NOMO-1 treated with dmso at 0.1 percent for 144 hours (cell line): ENCODE results near the gene RBP4.
"Not testable (repeated sequence)": the region's sequence is repeated elsewhere in the genome, so short reads cannot be mapped to it uniquely, and the experiment has no call there.

Source experiments
- DNase-seq: peaks from one replicate; lab custom pipeline; 2025; ENCODE audit not compliant: unreplicated experiment; lab: John Stamatoyannopoulos, UW

RBP4 gene

GRCh38 chr10:93567277-93568104 lies 33.5 kb downstream of the RBP4 start:
- DNase-seq, result no peak

DNA sequence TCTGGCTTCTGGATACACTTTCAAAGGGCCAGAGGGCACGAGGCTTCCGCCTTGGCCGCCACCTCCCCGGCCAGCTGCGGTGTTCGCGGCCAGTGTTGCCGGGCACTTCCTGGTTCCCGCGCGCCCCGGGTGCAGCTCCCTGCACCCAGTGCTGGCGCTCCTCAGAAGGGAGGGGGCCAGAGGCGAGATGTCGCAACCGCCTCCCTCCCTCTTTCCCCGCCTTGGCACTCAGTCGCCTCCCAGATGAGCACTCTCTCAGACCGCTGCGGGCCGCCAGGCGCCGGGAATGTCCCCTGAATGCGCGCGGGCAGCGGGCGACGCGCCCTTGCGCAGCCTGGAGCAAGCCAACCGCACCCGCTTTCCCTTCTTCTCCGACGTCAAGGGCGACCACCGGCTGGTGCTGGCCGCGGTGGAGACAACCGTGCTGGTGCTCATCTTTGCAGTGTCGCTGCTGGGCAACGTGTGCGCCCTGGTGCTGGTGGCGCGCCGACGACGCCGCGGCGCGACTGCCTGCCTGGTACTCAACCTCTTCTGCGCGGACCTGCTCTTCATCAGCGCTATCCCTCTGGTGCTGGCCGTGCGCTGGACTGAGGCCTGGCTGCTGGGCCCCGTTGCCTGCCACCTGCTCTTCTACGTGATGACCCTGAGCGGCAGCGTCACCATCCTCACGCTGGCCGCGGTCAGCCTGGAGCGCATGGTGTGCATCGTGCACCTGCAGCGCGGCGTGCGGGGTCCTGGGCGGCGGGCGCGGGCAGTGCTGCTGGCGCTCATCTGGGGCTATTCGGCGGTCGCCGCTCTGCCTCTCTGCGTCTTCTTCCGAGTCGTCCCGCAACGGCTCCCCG lies 34.4 kb downstream of the RBP4 start, which contains the start of gene FFAR4:
Gene FFAR4 (plus strand): TSS at position 231 of the 842 bp plus-strand sequence. CDS start 56 bp downstream, at position 287.
- DNase-seq, result no peak

DNA sequence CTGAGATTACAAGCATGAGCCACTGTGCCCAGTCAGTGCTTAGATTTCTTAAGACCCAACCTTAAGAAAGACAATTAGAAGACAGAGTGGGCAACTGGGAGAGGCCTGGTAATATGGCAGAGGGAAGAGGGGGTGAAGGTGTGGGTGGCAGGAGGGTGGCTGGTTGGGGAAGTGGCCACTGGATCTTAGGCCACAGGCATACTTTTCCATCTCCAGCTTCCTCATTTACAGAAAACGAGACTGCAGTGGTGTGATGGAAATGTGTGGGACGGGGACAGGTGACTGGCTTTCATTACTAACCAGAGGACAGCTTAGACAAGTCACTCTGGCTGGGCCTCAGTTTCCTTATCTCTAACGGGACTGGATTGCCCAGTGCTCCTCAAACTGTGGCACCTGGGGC lies 35.6 kb downstream of the RBP4 start:
- DNase-seq, result no peak

DNA sequence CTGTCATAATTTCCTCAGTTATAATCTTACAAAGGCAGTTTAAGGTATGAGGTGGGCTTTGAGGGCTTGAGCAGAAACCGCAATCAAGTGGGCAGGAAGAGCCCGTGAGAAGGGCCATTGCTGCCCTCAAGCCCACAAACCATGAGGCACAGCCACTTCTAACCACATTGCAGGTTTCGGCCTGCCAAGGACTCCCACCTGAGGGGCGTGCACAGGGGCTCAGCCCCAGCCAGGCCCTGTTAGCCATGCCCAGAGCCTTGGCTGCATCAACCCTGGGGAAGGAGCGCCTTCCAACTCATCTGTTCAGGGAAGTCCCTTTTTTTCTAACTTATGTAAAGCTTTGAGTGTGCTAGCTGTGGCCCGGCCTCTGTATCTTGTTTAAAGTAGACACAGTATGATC lies 40.5 kb downstream of the RBP4 start:
- DNase-seq, result no peak

GRCh38 chr10:93559490-93559889 lies 41.5 kb downstream of the RBP4 start:
- no peak for DNase-seq

DNA sequence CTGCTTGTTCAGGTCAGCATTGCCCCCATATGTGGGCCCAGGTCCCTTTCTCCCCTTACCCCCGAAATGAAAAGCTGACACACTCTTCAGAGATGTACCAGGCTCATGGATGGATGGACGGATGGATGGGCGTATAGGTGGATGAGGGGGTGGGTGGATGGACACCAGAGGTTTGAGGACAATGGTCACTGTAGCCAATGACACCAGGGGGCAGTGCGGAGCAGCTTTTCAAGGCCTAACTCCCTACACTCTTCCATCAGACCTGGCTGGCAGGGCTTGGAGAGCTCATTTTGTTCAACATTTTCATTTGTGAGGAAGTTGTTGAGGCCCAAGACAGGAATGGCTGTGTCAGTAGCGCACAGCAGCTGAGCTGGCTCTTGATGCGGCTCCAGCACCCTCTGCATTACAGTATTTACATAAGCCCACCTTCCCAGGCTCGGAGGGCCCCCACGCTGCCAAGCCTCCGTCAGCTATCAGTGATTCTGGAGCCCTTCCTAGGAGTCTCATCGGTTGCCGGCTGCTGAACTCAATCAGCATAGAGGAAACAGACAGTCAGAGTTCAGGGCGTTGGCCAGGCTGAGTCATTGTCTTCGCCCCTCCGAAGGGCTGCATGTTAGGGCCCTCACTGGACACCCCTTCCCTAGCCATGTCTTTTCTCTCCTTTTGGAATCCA lies 46.1 kb downstream of the RBP4 start:
- DNase-seq, result peak; percentile 83

GRCh38 chr10:93554316-93554663 lies 46.7 kb downstream of the RBP4 start:
- DNase-seq, result no peak

DNA sequence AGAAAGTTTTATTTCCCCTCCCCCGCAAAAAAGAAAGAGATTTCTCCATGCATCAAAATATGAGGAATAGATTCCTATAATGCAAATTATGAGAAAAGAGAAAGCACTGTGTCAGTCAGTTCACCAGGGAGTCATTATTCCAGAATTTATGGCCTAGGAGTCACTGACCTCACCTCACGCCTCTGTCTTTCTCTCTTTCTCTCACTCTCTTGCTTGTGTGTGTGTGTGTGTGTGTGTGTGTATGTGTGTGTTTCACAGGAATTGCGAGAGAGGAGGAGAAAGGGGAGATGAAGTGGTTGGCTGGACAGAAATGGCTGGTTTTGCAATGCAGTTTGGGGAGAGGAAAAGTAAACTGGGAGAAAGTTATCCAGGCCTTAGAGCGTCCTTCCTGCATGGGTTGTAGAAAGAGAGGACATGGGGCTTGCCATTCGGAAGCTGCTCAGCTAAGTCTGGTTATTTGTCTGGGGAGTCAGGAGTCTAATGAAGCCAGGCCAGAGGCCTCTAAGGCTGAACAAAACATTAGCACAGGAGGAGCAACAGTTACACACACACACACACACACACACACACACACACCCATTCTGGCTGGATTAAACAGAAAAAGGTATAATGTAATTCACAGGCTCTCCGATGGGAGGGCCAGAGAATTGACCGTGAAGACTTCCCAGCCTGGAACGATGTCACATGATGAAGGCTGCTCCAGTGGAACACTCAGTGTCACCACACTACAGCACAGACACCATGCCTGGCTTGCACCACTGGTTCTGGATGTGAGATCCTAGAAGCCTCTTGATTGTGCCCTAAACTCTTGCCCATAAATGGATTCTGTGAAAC lies 47.3 kb downstream of the RBP4 start:
- no peak for DNase-seq

DNA sequence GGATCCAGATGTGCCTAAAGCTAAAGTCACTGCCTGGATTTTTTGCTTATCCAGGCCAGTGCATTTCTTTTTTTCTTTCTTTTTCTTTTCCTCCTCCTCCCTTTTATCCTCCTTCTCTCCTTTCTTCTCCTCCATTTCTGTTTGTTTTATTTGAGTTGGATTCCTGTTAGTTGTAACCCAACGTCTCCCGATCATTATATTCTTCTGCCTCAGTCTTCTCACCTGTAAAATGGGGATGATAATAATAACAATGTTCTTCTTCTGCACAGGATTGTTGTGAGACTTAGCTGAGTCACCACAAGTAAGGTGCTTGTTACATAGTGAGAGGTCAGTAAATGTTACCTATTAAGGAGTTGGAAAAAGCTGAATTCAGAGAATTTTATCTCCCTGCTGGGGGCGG lies 48.3 kb downstream of the RBP4 start:
- no peak for DNase-seq

GRCh38 chr10:93550606-93551005 lies 50.4 kb downstream of the RBP4 start:
- no peak for DNase-seq

DNA sequence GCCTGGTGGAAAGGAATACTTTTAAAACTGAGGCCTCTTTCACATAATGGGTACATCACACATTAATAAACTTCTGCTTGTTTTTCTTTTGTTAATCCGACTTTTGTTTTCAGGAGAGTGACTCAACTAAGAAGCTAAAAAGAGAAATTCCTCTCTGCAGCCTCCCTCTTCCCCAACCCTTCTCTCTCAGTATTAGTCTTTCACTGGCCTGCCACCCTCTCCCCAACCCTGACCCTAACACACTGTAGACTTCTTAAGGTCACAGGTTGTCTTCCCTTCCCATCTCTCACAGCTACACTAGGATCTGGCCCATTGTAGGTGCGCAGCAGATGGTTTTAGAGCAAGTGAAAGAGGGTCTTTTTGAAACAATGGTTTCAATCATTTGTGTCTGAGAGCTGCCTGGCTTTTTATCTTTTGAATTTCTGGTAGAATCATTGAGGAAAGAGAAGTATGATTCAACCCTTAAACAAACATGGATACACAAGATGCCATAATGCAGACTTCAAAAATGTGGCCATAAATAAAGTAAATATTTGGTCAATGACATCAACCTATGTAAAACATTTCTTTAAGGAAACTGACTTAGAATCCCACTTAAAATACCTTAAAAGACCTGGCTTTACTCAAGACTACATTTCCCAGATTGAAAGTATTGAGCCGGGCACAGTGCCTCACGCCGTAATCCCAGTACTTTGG lies 52.5 kb downstream of the RBP4 start:
- DNase-seq, result no peak

DNA sequence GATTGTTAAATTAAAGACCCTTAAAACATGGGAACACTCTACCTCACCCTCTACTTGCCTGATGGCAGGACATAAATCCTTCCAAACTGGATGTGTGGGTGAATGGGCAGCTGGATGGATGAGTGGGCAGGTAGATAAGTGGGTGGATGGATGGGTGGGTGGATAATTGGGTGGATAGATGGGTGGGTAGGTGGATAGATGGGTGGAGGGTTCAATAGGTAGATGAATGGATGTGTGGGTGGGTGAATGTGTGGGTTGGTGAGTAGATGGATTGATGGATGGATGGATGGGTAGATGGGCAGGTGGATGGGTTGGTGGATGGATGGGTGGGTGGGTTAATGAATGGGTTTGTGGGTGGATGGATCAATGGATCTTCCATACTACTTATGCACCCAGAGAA lies 53.5 kb downstream of the RBP4 start:
- no peak for DNase-seq

- DNase-seq, result not testable (repeated sequence)
These were observed 54.0 kb downstream of the RBP4 start for GRCh38 chr10:93546995-93547394.

DNA sequence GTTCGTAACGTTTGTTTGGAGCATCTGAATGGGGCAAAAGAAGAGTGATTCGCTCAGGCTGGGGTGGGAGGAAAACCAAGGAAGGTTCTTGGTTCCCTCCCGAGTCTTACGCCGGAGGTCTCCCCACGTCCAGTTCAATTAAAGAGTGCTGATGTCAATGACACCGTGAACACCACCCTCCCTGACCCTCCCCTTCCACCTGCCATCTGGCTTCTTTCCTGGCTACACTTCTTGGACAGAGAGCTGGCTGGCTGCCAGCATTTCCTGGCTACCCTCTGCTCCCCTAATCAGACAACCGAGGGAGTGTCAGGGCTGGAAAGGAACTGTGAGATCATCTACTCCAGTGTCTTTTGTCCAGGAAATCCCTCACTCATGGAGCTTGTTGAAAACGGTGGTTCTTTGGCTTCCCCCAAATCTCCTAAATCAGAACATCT lies 58.7 kb downstream of the RBP4 start:
- no peak for DNase-seq
